LNCAP (cell line): Measurements from ENCODE around the gene PRR16.

ENCODE experiments used
- CTCF ChIP-seq: fragments of 450-650 bp; IDR thresholded peaks from 2 replicates; pipeline ENCODE4 v1.5.1; 2017; ENCODE audit warnings: mild to moderate bottlenecking

Gene PRR16

GRCh38 chr5:120631611-120632010 lies 167.5 kb downstream of the PRR16 start:
- no peak for TF ChIP-seq CTCF

- no peak for TF ChIP-seq CTCF
Measured at GRCh38 chr5:120632430-120632829, 168.3 kb downstream of the PRR16 start.

GRCh38 chr5:120638449-120638848 lies 174.3 kb downstream of the PRR16 start:
- no peak for TF ChIP-seq CTCF

- no peak for TF ChIP-seq CTCF
Measured at GRCh38 chr5:120640778-120641177, 176.7 kb downstream of the PRR16 start.

GRCh38 chr5:120644516-120644915 lies 180.4 kb downstream of the PRR16 start:
- no peak for TF ChIP-seq CTCF

GRCh38 chr5:120655828-120656435 lies 191.8 kb downstream of the PRR16 start:
- peak; percentile 90 for TF ChIP-seq CTCF

- TF ChIP-seq CTCF: no peak
Measured at GRCh38 chr5:120657104-120657503, 193.0 kb downstream of the PRR16 start.

GRCh38 chr5:120677481-120677880 lies 213.4 kb downstream of the PRR16 start:
- no peak for TF ChIP-seq CTCF
